CD14-positive monocyte (primary cell): ENCODE results near the gene NTNG2. TPM values are rescaled to one million over a fixed set of nuclear protein-coding genes. Genes with fewer than 3 reads are reported as not detected.

ENCODE experiments used
- DNase-seq, 3 donors: peaks; one replicate each; pipeline ENCODE4 v3.0.0-alpha.2; 2011 to 2022
- H2AFZ ChIP-seq: 2 replicates; pipeline ENCODE4 v1.6.0; 2012; ENCODE audit warnings: mild to moderate bottlenecking, low read depth, low read length, inconsistent platforms; ENCODE audit not compliant: insufficient read depth, poor library complexity, severe bottlenecking
- H3K27ac ChIP-seq, 2 donors: 1 replicate in 1 of 2; 2 replicates in 1 of 2; pipeline ENCODE4 v1.5.1; 2012 to 2013; ENCODE audit warnings: low read length in 2 of 2, control low read depth in 1 of 2, inconsistent platforms in 1 of 2, low read depth in 1 of 2, mild to moderate bottlenecking in 1 of 2
- H3K27me3 ChIP-seq, 2 donors: one replicate each; pipeline versions ENCODE4 v1.6.0 to v1.6.1; 2011 to 2013; ENCODE audit warnings: low read length in 2 of 2; ENCODE audit not compliant: control insufficient read depth in 2 of 2, insufficient read depth in 2 of 2
- H3K36me3 ChIP-seq, 2 donors: replicated peaks in 1 of 2; 1 replicate in 1 of 2; 2 replicates in 1 of 2; pipeline versions ENCODE4 v1.5.1 to v1.6.1; 2012 to 2013; ENCODE audit warnings: low read length in 2 of 2, control low read depth in 1 of 2, inconsistent platforms in 1 of 2, mild to moderate bottlenecking in 1 of 2; ENCODE audit not compliant: insufficient read depth in 2 of 2, control insufficient read depth in 1 of 2
- H3K4me1 ChIP-seq, 2 donors: 1 replicate in 1 of 2; 2 replicates in 1 of 2; pipeline versions ENCODE4 v1.5.1 to v1.6.1; 2012 to 2013; ENCODE audit warnings: low read length in 2 of 2, control low read depth in 1 of 2, inconsistent platforms in 1 of 2, mild to moderate bottlenecking in 1 of 2, moderate library complexity in 1 of 2; ENCODE audit not compliant: insufficient read depth in 2 of 2, control insufficient read depth in 1 of 2
- H3K4me2 ChIP-seq: replicated peaks from 2 replicates; pipeline ENCODE3; 2012; ENCODE audit warnings: low read length, moderate library complexity, mild to moderate bottlenecking; ENCODE audit not compliant: poor library complexity, severe bottlenecking; ENCODE audit errors: extremely low read depth
- H3K4me3 ChIP-seq, 3 experiments: fragments of 200-600 bp in 1 of 3; sonication (generic) in 1 of 3; replicated peaks in 1 of 3; 1 replicate in 2 of 3; 2 replicates in 1 of 3; pipeline ENCODE4 v1.5.1; 2011 to 2013; ENCODE audit warnings: low read length in 3 of 3, mild to moderate bottlenecking in 3 of 3, control low read depth in 2 of 3, low read depth in 2 of 3, inconsistent platforms in 1 of 3, moderate library complexity in 1 of 3
- H3K79me2 ChIP-seq: 2 replicates; pipeline ENCODE4 v1.6.0; 2012; ENCODE audit warnings: mild to moderate bottlenecking, control low read depth, inconsistent platforms, low read length, moderate library complexity; ENCODE audit not compliant: insufficient read depth
- H3K9ac ChIP-seq: 2 replicates; pipeline ENCODE4 v1.6.0; 2017; ENCODE audit warnings: low read length, mild to moderate bottlenecking; ENCODE audit not compliant: insufficient read depth, poor library complexity, severe bottlenecking
- H3K9me3 ChIP-seq, 2 donors: replicated peaks in 1 of 2; 1 replicate in 1 of 2; 2 replicates in 1 of 2; pipeline versions ENCODE4 v1.5.1 to v1.6.1; 2012 to 2013; ENCODE audit warnings: low read length in 2 of 2, control low read depth in 1 of 2; ENCODE audit not compliant: control insufficient read depth in 1 of 2, insufficient read depth in 1 of 2
- H4K20me1 ChIP-seq: 2 replicates; pipeline ENCODE4 v1.6.0; 2012; ENCODE audit warnings: mild to moderate bottlenecking, low read length, control low read depth, moderate library complexity; ENCODE audit not compliant: insufficient read depth
- H3K27ac Mint-ChIP-seq, 7 donors: one replicate each; pipeline ENCODE4 v1.8.0; 2020; ENCODE audit warnings: mild to moderate bottlenecking in 7 of 7, mixed read lengths in 7 of 7, moderate library complexity in 6 of 7, inconsistent platforms in 2 of 7
- H3K27me3 Mint-ChIP-seq, 3 donors: one replicate each; pipeline ENCODE4 v1.8.0; 2021 to 2022; ENCODE audit warnings: low read depth in 3 of 3, mild to moderate bottlenecking in 3 of 3, mixed read lengths in 3 of 3, moderate library complexity in 3 of 3, inconsistent platforms in 1 of 3
- H3K36me3 Mint-ChIP-seq, 2 donors: one replicate each; pipeline ENCODE4 v1.8.0; 2020; ENCODE audit warnings: mixed read lengths in 2 of 2, inconsistent platforms in 1 of 2, mild to moderate bottlenecking in 1 of 2
- H3K4me1 Mint-ChIP-seq: one replicate; pipeline ENCODE4 v1.8.0; 2020; ENCODE audit warnings: mild to moderate bottlenecking, mixed read lengths
- H3K4me3 Mint-ChIP-seq, 2 donors: one replicate each; pipeline ENCODE4 v1.8.0; 2020; ENCODE audit warnings: mild to moderate bottlenecking in 2 of 2, mixed read lengths in 2 of 2, moderate library complexity in 1 of 2
- H3K9me3 Mint-ChIP-seq, 7 donors: one replicate each; pipeline ENCODE4 v1.8.0; 2020 to 2022; ENCODE audit warnings: mixed read lengths in 7 of 7, mild to moderate bottlenecking in 6 of 7, moderate library complexity in 6 of 7, inconsistent platforms in 2 of 7
- WGBS: methylation state at CpG from one replicate; pipeline ENCODE4 v1.1.5; 2013; ENCODE audit warnings: missing lambda C conversion rate; ENCODE audit not compliant: insufficient coverage; 5-methylcytosine and 5-hydroxymethylcytosine counted together
- intact Hi-C, 2 donors: fragments of 100-400 bp; cut with micrococcal nuclease; formaldehyde crosslinking; loops; one replicate each; pipeline versions ENCODE4 v1.15.0 to v1.15.1; 2023
- polyA plus RNA-seq, 3 donors: library from polyadenylated mRNA; depleted of rRNA in 1 of 3; unstranded in 2 of 3; stranded (reverse) in 1 of 3; fragments of 300-500 nt in 2 of 3; fragments of >200 nt in 1 of 3; fragmentation: Illumina TruSeq in 2 of 3; gene quantifications; 1 replicate in 2 of 3; 2 replicates in 1 of 3; pipeline ENCODE4 v1.2.3, GENCODE V29; 2012 to 2021
- TF ChIP-seq, protein P1 (sequence below): fragments of 200-600 bp; IDR thresholded peaks from one replicate; pipeline ENCODE4 v1.8.0; 2022; ENCODE audit warnings: antibody characterized with exemption, mild to moderate bottlenecking

NTNG2 gene
- polyA plus RNA-seq, 3 donors: 2.1 to 10.0 (median 5.0) TPM

DNA sequence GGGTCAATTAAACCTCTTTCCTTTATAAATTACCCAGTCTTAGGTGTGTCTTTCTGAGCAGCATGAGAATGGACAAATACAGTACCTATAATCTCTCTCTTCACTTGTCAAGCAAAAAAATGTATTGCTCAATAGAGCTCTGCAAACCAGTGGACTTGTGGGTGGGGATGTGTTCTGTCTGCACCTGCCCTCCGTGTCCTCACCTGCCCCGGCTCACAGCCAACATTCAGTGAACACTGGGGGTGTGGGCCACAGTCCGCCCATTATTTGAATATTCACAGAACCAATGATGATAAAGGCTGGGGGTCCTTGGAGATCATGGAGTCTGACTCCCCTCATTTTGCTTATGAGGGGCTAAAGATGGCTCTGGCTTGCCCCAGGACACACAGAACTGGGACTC lies 45.3 kb upstream of the NTNG2 start:
- Histone ChIP-seq H3K36me3 (no peaks in the 10 kb centered on the region), H3K27ac (no peak overlapping the region), H2AFZ (no peak overlapping the region), H3K4me2 (no peak overlapping the region), H3K79me2 (no peaks in the 10 kb centered on the region), H3K27me3 (no peaks in the 10 kb centered on the region), H3K9ac (no peak overlapping the region), H3K4me3 (no peak overlapping the region), H3K4me1 (no peaks in the 10 kb centered on the region), H4K20me1 (no peaks in the 10 kb centered on the region), H3K9me3 (no peaks in the 10 kb centered on the region)
- H3K9me3 Mint-ChIP-seq: peaks cover 0 to 3% (median 0%) of the 10 kb centered on the region in 7 donors
- intact Hi-C loops: loop anchor here in 1 of 2 donors (10.0 kb wide), 1 partner anchor 62 kb away; no protein-coding TSS in a partner anchor
- no peak overlapping the region for H3K27ac Mint-ChIP-seq
- TF ChIP-seq, protein P1, sequence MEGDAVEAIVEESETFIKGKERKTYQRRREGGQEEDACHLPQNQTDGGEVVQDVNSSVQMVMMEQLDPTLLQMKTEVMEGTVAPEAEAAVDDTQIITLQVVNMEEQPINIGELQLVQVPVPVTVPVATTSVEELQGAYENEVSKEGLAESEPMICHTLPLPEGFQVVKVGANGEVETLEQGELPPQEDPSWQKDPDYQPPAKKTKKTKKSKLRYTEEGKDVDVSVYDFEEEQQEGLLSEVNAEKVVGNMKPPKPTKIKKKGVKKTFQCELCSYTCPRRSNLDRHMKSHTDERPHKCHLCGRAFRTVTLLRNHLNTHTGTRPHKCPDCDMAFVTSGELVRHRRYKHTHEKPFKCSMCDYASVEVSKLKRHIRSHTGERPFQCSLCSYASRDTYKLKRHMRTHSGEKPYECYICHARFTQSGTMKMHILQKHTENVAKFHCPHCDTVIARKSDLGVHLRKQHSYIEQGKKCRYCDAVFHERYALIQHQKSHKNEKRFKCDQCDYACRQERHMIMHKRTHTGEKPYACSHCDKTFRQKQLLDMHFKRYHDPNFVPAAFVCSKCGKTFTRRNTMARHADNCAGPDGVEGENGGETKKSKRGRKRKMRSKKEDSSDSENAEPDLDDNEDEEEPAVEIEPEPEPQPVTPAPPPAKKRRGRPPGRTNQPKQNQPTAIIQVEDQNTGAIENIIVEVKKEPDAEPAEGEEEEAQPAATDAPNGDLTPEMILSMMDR: no peak
- 86% methylated on average over 1 of the region's 3 CpGs for WGBS
- peaks cover 1 to 23% (median 16%) of the 10 kb centered on the region in 3 donors for H3K27me3 Mint-ChIP-seq
- H3K4me3 Mint-ChIP-seq: no peak overlapping the region
- no peak for DNase-seq
- H3K4me1 Mint-ChIP-seq: no peaks in the 10 kb centered on the region
- H3K36me3 Mint-ChIP-seq: no peaks in the 10 kb centered on the region

DNA sequence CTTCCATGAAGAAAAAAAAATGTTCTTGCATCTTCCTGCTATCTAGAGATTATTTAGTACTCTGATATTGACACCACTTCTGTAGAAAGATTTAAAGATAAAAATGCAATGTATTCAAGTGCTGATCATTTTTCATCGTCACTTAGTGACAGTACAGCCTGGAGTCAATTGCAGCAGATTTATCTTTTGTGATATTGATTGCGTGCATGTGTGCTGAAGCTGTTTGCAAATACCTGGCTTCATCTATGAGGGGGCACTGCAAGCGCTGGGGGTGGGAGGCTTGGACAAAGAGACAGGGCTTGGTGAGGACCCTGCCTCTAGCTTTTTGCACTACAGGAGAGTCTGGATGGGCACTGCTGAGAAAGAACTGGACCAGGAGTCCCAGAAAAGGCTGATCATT lies 44.2 kb upstream of the NTNG2 start:
- Mint-ChIP-seq H3K27me3 (peaks cover 1 to 21% (median 20%) of the 10 kb centered on the region in 3 donors), H3K27ac (no peak overlapping the region), H3K4me1 (no peaks in the 10 kb centered on the region), H3K4me3 (no peak overlapping the region), H3K36me3 (no peaks in the 10 kb centered on the region), H3K9me3 (peaks cover 0 to 3% (median 0%) of the 10 kb centered on the region in 7 donors)
- Histone ChIP-seq H3K36me3 (no peaks in the 10 kb centered on the region), H3K4me2 (no peak overlapping the region), H3K4me1 (no peaks in the 10 kb centered on the region), H3K27ac (no peak overlapping the region), H3K79me2 (no peaks in the 10 kb centered on the region), H2AFZ (no peak overlapping the region), H3K9ac (no peak overlapping the region), H3K9me3 (no peaks in the 10 kb centered on the region), H3K4me3 (no peak overlapping the region), H3K27me3 (no peaks in the 10 kb centered on the region), H4K20me1 (no peaks in the 10 kb centered on the region)
- DNase-seq: no peak
- WGBS: 87% methylated on average over 3 of the region's 3 CpGs
- intact Hi-C loops: loop anchor here in 1 of 2 donors (10.0 kb wide), 1 partner anchor 63 kb away; no protein-coding TSS in a partner anchor
- TF ChIP-seq, protein P1: no peak
